Measurements from ENCODE around the gene SUPT3H. TPM values are rescaled to one million over a fixed set of nuclear protein-coding genes. Genes with fewer than 3 reads are reported as not detected.

SUPT3H gene
- total RNA-seq, 2 experiments from 2014 or later: 10.1 to 11.6 TPM

GRCh38 chr6:45327956-45328522 lies 49.7 kb downstream of the SUPT3H start, which contains the start of gene RUNX2:
TSS of gene RUNX2 (plus strand) at chr6:45328330. CDS start at chr6:45328727, 397 bp downstream.
- POLR2A ChIA-PET: interaction anchor here (0.7 to 2.1 kb wide), 3 partner anchors 50 to 665 kb away, joined by 3 to 13 read pairs (median 3); partner anchors contain the start of gene SUPT3H
- Mint-ChIP-seq H3K27ac (peak within 1 kb of the TSS; percentile 82), H3K27me3 (no peaks in the 10 kb centered on the region), H3K9me3 (no peaks in the 10 kb centered on the region), H3K4me3 (peak within 1 kb of the TSS; percentile 84), H3K36me3 (peaks cover 6% of the 10 kb centered on the region), H3K4me1 (peaks cover 52% of the 10 kb centered on the region)
- ATAC-seq (ENCODE audit: low read depth): peak; percentile 78
- DNase-seq: peak; percentile 36

GRCh38 chr6:45326698-45327417 lies 50.9 kb downstream of the SUPT3H start:
- Mint-ChIP-seq H3K27ac (no peak overlapping the region), H3K4me1 (peaks cover 58% of the 10 kb centered on the region), H3K36me3 (peaks cover 3% of the 10 kb centered on the region), H3K9me3 (no peaks in the 10 kb centered on the region), H3K27me3 (no peaks in the 10 kb centered on the region), H3K4me3 (peak overlapping the region; percentile 84)
- no peak for DNase-seq
- no peak for ATAC-seq (ENCODE audit: low read depth)
- POLR2A ChIA-PET: no interaction called here

GRCh38 chr6:45323656-45324224 lies 54.0 kb downstream of the SUPT3H start:
- POLR2A ChIA-PET: interaction anchor here (0.9 kb wide), 1 partner anchor 54 kb away, joined by 4 read pairs; the partner anchor contains the start of gene SUPT3H
- DNase-seq (no peak), ATAC-seq (ENCODE audit: low read depth) (peak; percentile 48)
- Mint-ChIP-seq H3K4me3 (peak overlapping the region; percentile 75), H3K9me3 (no peaks in the 10 kb centered on the region), H3K27me3 (no peaks in the 10 kb centered on the region), H3K27ac (peak overlapping the region; percentile 82), H3K4me1 (peaks cover 52% of the 10 kb centered on the region), H3K36me3 (peaks cover 1% of the 10 kb centered on the region)

GRCh38 chr6:45320349-45320748 lies 57.4 kb downstream of the SUPT3H start:
- H3K27me3 Mint-ChIP-seq: no peaks in the 10 kb centered on the region
- no peak overlapping the region for H3K4me3 Mint-ChIP-seq
- ATAC-seq (ENCODE audit: low read depth): no peak
- H3K9me3 Mint-ChIP-seq: peaks cover 2% of the 10 kb centered on the region
- no peak for DNase-seq
- peaks cover 9% of the 10 kb centered on the region for H3K36me3 Mint-ChIP-seq
- H3K27ac Mint-ChIP-seq: no peak overlapping the region
- POLR2A ChIA-PET: no interaction called here
- H3K4me1 Mint-ChIP-seq: peaks cover 31% of the 10 kb centered on the region

- POLR2A ChIA-PET: interaction anchor here (0.7 kb wide), 1 partner anchor 225 kb away, joined by 3 read pairs; no protein-coding TSS in a partner anchor
- ATAC-seq (ENCODE audit: low read depth): no peak
- Mint-ChIP-seq H3K36me3 (peaks cover 47% of the 10 kb centered on the region), H3K27ac (no peak overlapping the region), H3K4me3 (no peak overlapping the region), H3K27me3 (no peaks in the 10 kb centered on the region), H3K4me1 (peaks cover 31% of the 10 kb centered on the region), H3K9me3 (peaks cover 15% of the 10 kb centered on the region)
- DNase-seq: no peak
Observed at GRCh38 chr6:45314146-45314545, 63.6 kb downstream of the SUPT3H start.

GRCh38 chr6:45310118-45310788 lies 67.5 kb downstream of the SUPT3H start:
- POLR2A ChIA-PET: interaction anchor here (1.2 to 2.3 kb wide), 2 partner anchors 68 to 154 kb away, joined by 5 to 9 read pairs; partner anchors contain the start of gene SUPT3H
- peak; percentile 60 for DNase-seq
- H3K36me3 Mint-ChIP-seq: peaks cover 62% of the 10 kb centered on the region
- peak overlapping the region; percentile 63 for H3K4me3 Mint-ChIP-seq
- H3K27ac Mint-ChIP-seq: peak overlapping the region; percentile 91
- H3K9me3 Mint-ChIP-seq: peaks cover 30% of the 10 kb centered on the region
- H3K4me1 Mint-ChIP-seq: peaks cover 32% of the 10 kb centered on the region
- peak; percentile 92 for ATAC-seq (ENCODE audit: low read depth)
- H3K27me3 Mint-ChIP-seq: no peaks in the 10 kb centered on the region

- Mint-ChIP-seq H3K9me3 (peaks cover 22% of the 10 kb centered on the region), H3K27me3 (no peaks in the 10 kb centered on the region), H3K36me3 (peaks cover 40% of the 10 kb centered on the region), H3K4me3 (no peak overlapping the region), H3K4me1 (peaks cover 20% of the 10 kb centered on the region), H3K27ac (no peak overlapping the region)
- DNase-seq: no peak
- POLR2A ChIA-PET: no interaction called here
- no peak for ATAC-seq (ENCODE audit: low read depth)
Observed at GRCh38 chr6:45305546-45305945, 72.2 kb downstream of the SUPT3H start.

- no peak overlapping the region for H3K4me3 Mint-ChIP-seq
- no peaks in the 10 kb centered on the region for H3K27me3 Mint-ChIP-seq
- H3K36me3 Mint-ChIP-seq: peaks cover 29% of the 10 kb centered on the region
- DNase-seq: no peak
- POLR2A ChIA-PET: no interaction called here
- H3K27ac Mint-ChIP-seq: no peak overlapping the region
- no peak for ATAC-seq (ENCODE audit: low read depth)
- peaks cover 16% of the 10 kb centered on the region for H3K9me3 Mint-ChIP-seq
- H3K4me1 Mint-ChIP-seq: peaks cover 10% of the 10 kb centered on the region
Observed at GRCh38 chr6:45302832-45303231, 74.9 kb downstream of the SUPT3H start.

GRCh38 chr6:45301348-45302142 lies 76.2 kb downstream of the SUPT3H start:
- POLR2A ChIA-PET: interaction anchor here (1.4 kb wide), 1 partner anchor 11 kb away, joined by 3 read pairs; no protein-coding TSS in a partner anchor
- no peak for ATAC-seq (ENCODE audit: low read depth)
- no peak for DNase-seq
- Mint-ChIP-seq H3K4me3 (no peak overlapping the region), H3K27ac (no peak overlapping the region), H3K4me1 (peaks cover 10% of the 10 kb centered on the region), H3K9me3 (peaks cover 12% of the 10 kb centered on the region), H3K27me3 (no peaks in the 10 kb centered on the region), H3K36me3 (peaks cover 24% of the 10 kb centered on the region)

- Mint-ChIP-seq H3K4me3 (no peak overlapping the region), H3K27me3 (no peaks in the 10 kb centered on the region), H3K36me3 (peaks cover 16% of the 10 kb centered on the region), H3K9me3 (peaks cover 6% of the 10 kb centered on the region), H3K4me1 (peaks cover 10% of the 10 kb centered on the region), H3K27ac (no peak overlapping the region)
- POLR2A ChIA-PET: interaction anchor here (1.4 kb wide), 1 partner anchor 12 kb away, joined by 3 read pairs; no protein-coding TSS in a partner anchor
- DNase-seq (no peak), ATAC-seq (ENCODE audit: low read depth) (no peak)
Observed at GRCh38 chr6:45300736-45301135, 77.0 kb downstream of the SUPT3H start.

GRCh38 chr6:45299096-45299581 lies 78.6 kb downstream of the SUPT3H start:
- ATAC-seq (ENCODE audit: low read depth) (no peak), DNase-seq (no peak)
- Mint-ChIP-seq H3K27ac (no peak overlapping the region), H3K9me3 (no peaks in the 10 kb centered on the region), H3K36me3 (peaks cover 9% of the 10 kb centered on the region), H3K4me3 (no peak overlapping the region), H3K4me1 (peaks cover 13% of the 10 kb centered on the region), H3K27me3 (no peaks in the 10 kb centered on the region)
- POLR2A ChIA-PET: no interaction called here

GRCh38 chr6:45297320-45297719 lies 80.4 kb downstream of the SUPT3H start:
- Mint-ChIP-seq H3K27ac (no peak overlapping the region), H3K4me3 (no peak overlapping the region), H3K36me3 (peaks cover 10% of the 10 kb centered on the region), H3K9me3 (peaks cover 3% of the 10 kb centered on the region), H3K4me1 (peaks cover 25% of the 10 kb centered on the region), H3K27me3 (no peaks in the 10 kb centered on the region)
- ATAC-seq (ENCODE audit: low read depth) (no peak), DNase-seq (no peak)
- POLR2A ChIA-PET: no interaction called here
